Nephron progenitor cell (in vitro differentiated cells): Measurements from ENCODE around the gene FAM153A.
"Not testable (repeated sequence)": the region's sequence is repeated elsewhere in the genome, so short reads cannot be mapped to it uniquely, and the experiment has no call there.

Experiments used
- DNase-seq: peaks from one replicate; pipeline ENCODE4 v3.0.0; 2021
- H3K27ac Mint-ChIP-seq: 2 replicates; pipeline ENCODE4 v1.8.0; 2021; ENCODE audit warnings: mild to moderate bottlenecking, moderate library complexity, mixed read lengths
- H3K27me3 Mint-ChIP-seq: 2 replicates; pipeline ENCODE4 v1.8.0; 2021; ENCODE audit warnings: mild to moderate bottlenecking, low read depth, mixed read lengths; ENCODE audit not compliant: poor library complexity
- H3K36me3 Mint-ChIP-seq: 2 replicates; pipeline ENCODE4 v1.8.0; 2021; ENCODE audit warnings: low read depth, mixed read lengths
- H3K4me1 Mint-ChIP-seq: 2 replicates; pipeline ENCODE4 v1.8.0; 2021; ENCODE audit warnings: mixed read lengths
- H3K4me3 Mint-ChIP-seq: 2 replicates; pipeline ENCODE4 v1.8.0; 2021; ENCODE audit warnings: mild to moderate bottlenecking, moderate library complexity, mixed read lengths
- H3K9me3 Mint-ChIP-seq: 2 replicates; pipeline ENCODE4 v1.8.0; 2021; ENCODE audit warnings: mild to moderate bottlenecking, moderate library complexity, mixed read lengths

FAM153A gene

DNA sequence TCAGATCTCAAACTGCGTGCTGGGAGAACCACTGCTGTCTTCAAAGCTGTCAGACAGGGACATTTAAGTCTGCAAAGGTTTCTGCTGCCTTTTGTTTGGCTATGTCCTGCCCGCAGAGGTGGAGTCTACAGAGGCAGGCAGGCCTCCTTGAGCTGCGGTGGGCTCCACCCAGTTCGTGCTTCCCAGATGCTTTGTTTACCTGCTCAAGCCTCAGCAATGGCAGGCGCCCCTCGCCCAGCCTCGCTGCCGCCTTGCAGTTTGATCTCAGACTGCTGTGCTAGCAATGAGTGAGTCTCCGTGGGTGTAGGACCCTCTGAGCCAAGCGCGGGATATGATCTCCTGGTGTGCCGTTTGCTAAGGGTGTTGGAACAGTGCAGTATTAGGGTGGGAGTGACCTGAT lies 8.9 kb upstream of the FAM153A start:
- not testable (repeated sequence) for DNase-seq, H3K4me3 Mint-ChIP-seq, H3K9me3 Mint-ChIP-seq, H3K36me3 Mint-ChIP-seq, H3K27me3 Mint-ChIP-seq, H3K27ac Mint-ChIP-seq, H3K4me1 Mint-ChIP-seq

DNA sequence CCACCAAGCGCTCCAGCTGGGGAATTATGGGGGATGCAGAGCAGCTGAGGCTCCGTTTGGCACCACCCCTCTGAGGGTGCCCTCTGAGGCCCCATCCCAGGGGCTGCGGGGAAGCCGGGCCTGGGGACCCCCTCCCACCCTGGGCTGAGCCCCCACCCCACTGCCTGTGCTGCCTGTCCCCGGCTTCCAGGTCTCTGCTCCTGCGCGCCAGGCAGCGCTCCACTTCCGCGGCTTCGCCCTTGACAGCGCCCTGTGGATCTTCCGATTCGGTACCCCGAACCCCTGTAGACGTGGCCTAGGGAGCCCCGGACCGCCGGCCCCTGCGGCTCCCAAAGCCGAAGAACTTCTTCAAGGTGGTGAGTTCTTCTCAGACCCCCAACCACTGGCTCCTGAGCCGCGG lies 530 bp downstream of the FAM153A start:
- not testable (repeated sequence) for H3K27ac Mint-ChIP-seq, H3K4me3 Mint-ChIP-seq, H3K27me3 Mint-ChIP-seq, H3K36me3 Mint-ChIP-seq, DNase-seq, H3K9me3 Mint-ChIP-seq, H3K4me1 Mint-ChIP-seq

DNA sequence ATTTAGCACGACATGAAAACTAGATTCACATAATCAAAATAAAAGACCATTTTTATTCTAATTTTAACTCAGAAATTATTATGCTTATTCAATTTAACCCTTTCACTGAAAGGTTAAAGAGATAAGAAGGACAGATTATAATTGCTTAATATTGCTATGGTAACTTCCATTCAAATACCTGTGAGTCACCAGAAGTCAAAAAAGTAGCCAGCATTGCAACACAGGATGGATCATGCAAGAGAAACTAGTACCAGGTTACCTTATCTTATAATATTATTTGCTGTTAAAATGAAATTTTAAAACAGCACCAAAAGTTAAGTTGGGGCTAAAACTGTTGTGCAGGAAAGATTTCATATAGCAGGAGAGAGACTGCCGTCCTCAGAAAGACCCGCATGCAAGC lies 11.5 kb downstream of the FAM153A start:
- not testable (repeated sequence) for DNase-seq, H3K4me3 Mint-ChIP-seq, H3K27me3 Mint-ChIP-seq, H3K9me3 Mint-ChIP-seq, H3K4me1 Mint-ChIP-seq, H3K36me3 Mint-ChIP-seq, H3K27ac Mint-ChIP-seq

DNA sequence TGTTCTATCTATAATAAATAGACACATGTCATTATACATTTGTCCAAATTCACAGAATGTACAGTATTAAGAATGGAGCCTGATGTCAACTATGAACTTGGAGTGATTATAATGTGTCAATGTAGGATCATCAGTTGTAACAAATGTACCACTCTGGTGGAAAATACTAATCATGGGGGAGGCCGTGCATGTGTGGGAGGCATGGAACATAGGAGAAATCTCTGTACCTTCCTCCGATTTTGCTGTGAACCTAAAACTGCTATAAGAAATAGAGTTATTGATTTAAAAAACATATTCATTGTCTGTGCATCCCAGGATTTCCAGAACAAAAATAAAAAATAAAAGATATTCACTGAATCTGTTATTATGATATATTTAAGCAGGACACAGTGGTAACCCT lies 12.1 kb downstream of the FAM153A start:
- not testable (repeated sequence) for DNase-seq, H3K4me3 Mint-ChIP-seq, H3K27ac Mint-ChIP-seq, H3K4me1 Mint-ChIP-seq, H3K27me3 Mint-ChIP-seq, H3K9me3 Mint-ChIP-seq, H3K36me3 Mint-ChIP-seq

DNA sequence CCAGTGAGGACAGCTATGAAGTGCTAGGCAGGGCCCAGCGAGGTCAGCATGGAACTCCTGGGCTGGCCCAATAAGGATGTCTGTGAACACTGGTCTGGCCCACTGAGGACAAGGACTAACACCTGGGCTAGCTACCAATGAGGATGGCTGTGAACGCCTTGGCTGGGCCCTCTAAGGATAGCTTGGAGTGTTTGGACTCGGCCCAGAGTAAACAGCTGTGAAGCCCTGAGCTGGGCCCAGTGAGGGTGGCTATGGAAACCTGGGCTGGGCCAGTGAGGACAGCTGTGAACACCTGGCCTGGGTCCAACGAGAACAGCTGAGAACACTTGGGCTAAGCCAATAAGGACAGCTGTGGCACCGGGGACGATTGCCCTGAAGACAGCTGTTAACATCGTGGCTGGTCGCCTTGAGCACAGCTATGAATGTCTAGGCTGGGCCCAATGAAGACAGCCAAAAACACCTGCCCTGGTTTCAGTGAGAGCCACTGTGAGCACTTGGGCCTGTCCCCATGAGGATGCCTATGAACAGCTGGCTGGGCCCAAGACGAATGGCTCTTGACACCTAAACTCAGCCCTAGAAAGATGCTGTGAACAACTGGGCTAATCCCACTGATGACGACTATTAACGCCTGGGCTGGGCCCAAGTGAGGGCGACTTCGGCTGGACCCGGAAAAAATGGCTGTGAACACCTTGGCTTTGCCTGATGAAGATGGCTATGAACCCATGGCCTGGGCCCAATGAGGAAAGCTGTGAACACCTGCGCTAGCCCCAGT lies 18.8 kb downstream of the FAM153A start:
- H3K27me3 Mint-ChIP-seq, DNase-seq, H3K9me3 Mint-ChIP-seq, H3K27ac Mint-ChIP-seq, H3K36me3 Mint-ChIP-seq, H3K4me1 Mint-ChIP-seq, H3K4me3 Mint-ChIP-seq: not testable (repeated sequence)

DNA sequence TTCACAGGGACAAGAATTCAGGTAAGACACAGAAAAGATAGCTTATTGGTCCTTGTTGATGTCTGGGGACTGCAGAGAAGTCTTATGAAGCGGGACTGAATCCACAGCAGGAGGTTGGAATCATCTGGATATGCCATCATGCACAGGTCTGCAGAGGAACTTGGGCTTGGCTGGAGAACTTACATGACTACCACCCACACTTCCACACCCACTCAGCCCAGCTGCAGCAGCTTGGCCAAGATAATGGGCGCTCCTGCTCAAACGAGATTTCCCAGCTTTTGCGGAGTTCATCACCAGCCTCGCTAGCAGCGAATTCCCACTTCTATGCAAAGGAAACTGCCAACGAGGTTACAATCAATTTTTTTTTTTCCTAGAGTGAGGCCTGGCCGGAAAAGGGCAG lies 21.7 kb downstream of the FAM153A start:
- DNase-seq, H3K36me3 Mint-ChIP-seq, H3K27me3 Mint-ChIP-seq: not testable (repeated sequence)

DNA sequence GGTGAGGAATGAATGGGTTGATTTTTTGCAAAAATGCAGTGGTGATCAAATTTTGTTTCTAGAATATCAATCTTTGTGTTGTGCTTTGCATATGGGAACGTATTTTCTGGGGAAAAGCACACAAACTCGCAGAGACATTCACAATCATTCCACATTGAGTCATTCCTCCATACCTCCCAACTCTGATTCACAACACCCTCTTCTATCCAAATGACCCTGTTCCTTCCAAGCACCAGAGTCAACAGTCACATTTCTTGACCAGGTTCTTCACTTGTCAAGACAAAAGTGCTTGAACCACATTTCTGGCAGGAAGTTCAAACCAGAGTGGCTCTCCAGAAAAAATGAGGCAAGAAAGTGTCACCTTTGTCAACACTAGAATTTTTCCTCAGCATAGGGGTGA lies 35.3 kb downstream of the FAM153A start:
- not testable (repeated sequence) for H3K4me1 Mint-ChIP-seq, H3K9me3 Mint-ChIP-seq, H3K27ac Mint-ChIP-seq, H3K27me3 Mint-ChIP-seq, DNase-seq, H3K4me3 Mint-ChIP-seq, H3K36me3 Mint-ChIP-seq

More for the DNA sequence above, 21.7 kb downstream of the FAM153A start:
- not testable (repeated sequence) for H3K27ac Mint-ChIP-seq, H3K4me3 Mint-ChIP-seq, H3K4me1 Mint-ChIP-seq, H3K9me3 Mint-ChIP-seq

DNA sequence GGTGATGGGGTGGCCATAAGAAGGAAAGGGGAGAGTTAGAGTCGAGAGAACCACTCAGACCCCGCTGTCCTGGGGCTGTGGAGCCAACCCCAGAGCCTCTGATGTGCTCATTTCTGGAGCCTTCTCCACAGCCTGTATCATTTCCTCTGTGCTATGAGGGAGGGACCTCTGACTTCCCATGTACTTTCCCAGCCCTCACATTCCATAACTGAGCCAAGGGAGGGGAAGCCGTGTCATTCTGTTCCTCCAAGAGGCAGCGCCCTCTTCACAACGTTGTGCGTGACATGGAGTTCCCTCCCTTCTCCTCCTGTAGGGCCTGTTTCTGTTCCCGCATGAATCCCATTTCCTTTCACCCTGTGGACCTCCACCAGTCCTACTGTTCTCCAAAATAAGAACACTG lies 57.8 kb downstream of the FAM153A start:
- H3K36me3 Mint-ChIP-seq, result not testable (repeated sequence)

DNA sequence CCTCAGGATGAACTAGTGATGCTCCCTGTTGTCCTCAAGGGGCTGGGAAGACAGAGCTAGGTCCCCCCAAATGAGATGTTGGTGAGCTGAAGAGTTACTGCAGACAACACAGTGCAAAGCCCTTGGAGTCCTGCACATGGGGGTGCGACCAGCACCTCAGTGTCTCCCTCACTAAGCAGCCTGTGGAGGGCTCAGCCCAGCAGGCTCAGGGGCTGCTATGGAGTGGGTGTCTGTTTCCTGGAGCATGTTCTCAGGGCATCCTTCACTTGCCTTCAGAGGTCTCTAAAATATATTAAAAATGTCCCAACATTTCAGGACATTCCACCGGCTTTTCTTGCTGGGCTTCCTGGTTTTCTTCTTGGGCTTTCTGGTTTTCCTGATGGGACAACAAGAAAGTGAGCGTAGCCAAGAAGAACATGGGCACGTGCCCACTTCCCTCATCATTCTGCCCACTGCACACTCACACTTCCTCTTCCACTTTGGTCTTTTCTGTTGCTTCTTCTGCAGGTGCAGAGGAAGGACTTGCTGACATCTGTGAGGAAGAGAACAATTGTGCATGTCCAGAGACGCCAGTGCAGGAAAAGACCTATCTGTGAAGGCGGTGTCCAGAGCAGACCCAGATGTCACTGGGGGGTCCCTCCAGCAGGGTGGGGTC lies 58.7 kb downstream of the FAM153A start:
- not testable (repeated sequence) for H3K36me3 Mint-ChIP-seq, H3K4me3 Mint-ChIP-seq, H3K9me3 Mint-ChIP-seq, H3K27ac Mint-ChIP-seq, H3K27me3 Mint-ChIP-seq, DNase-seq, H3K4me1 Mint-ChIP-seq

More for the DNA sequence above, 57.8 kb downstream of the FAM153A start:
- H3K9me3 Mint-ChIP-seq, H3K27me3 Mint-ChIP-seq, DNase-seq, H3K4me3 Mint-ChIP-seq, H3K27ac Mint-ChIP-seq, H3K4me1 Mint-ChIP-seq: not testable (repeated sequence)

DNA sequence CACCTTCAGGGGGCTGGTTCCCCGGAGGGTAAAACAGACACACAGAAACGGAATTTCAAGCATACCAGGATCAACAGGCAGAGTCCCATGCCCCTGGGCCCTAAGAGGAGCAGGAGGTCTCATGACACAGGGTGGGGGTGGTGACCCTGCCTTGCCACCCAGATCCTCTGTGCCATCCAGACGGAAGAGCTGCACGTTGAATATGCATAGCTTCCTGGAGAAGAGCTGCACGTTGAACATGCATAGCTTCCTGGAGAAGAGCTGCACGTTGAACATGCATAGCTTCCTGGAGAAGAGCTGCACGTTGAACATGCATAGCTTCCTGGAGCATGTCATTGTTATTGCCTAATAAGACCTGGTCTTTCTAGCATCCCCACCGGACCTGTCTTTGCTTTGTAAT lies 59.9 kb downstream of the FAM153A start:
- H3K36me3 Mint-ChIP-seq, H3K4me1 Mint-ChIP-seq, DNase-seq, H3K9me3 Mint-ChIP-seq, H3K27ac Mint-ChIP-seq, H3K4me3 Mint-ChIP-seq, H3K27me3 Mint-ChIP-seq: not testable (repeated sequence)

DNA sequence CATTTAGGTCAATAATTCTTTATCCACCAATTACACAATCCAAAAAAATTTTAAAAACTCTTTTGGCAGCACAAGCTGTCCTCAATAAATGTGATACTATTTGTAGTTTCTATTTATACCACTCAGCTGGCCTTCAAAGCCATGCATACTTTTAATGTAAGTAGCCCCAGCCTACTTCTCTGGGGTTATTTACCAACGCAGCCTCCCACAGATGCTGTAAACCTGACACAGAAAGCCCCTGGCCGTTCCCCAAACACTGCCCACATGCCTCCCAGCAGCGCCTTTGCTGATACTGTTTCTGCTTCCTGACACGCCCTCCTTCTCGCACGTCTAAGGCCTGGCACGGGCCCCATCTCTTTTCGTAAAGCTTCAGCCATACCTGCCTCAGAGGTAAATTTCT lies 62.7 kb downstream of the FAM153A start:
- not testable (repeated sequence) for H3K4me3 Mint-ChIP-seq, H3K36me3 Mint-ChIP-seq, H3K9me3 Mint-ChIP-seq, H3K27ac Mint-ChIP-seq, DNase-seq, H3K4me1 Mint-ChIP-seq, H3K27me3 Mint-ChIP-seq

DNA sequence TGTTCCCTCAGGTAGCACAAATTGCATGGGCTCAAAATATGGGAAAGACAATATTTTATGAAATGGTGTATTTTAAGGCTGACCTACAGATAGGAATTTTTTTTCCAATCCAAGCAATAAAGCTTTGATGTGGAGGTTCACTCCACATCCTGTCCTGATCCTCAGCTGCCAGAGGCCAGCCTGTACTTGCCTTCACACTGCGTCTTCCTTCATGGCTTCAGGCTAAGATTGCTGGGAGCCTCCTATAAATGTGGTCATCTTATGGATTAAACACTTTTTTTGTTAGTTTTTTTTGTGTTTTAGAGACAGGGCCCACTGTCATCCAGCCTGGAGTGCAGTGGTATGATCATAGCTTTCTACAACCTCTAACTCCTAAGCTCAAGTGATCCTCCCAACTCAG lies 67.3 kb downstream of the FAM153A start:
- H3K27ac Mint-ChIP-seq, H3K9me3 Mint-ChIP-seq: not testable (repeated sequence)

DNA sequence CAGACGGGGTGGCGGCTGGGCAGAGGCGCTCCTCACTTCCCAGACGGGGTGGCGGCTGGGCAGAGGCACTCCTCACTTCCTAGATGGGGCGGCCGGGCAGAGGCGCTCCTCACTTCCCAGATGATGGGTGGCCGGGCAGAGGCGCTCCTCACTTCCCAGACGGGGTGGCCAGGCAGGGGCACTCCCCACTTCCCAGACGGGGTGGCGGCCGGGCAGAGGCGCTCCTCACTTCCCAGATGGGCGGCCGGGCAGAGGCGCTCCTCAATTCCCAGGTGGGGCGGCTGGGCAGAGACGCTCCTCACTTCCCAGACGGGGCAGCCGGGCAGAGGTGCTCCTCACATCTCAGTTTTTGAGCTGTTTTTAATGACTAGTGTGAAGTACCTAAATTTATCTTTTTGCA lies 86.6 kb downstream of the FAM153A start:
- not testable (repeated sequence) for DNase-seq, H3K9me3 Mint-ChIP-seq, H3K4me1 Mint-ChIP-seq, H3K27ac Mint-ChIP-seq, H3K4me3 Mint-ChIP-seq, H3K36me3 Mint-ChIP-seq
- peaks cover 14% of the 10 kb centered on the region for H3K27me3 Mint-ChIP-seq

More for the DNA sequence above, 67.3 kb downstream of the FAM153A start:
- peaks cover 12% of the 10 kb centered on the region for H3K27me3 Mint-ChIP-seq
- not testable (repeated sequence) for H3K36me3 Mint-ChIP-seq, DNase-seq, H3K4me3 Mint-ChIP-seq, H3K4me1 Mint-ChIP-seq

DNA sequence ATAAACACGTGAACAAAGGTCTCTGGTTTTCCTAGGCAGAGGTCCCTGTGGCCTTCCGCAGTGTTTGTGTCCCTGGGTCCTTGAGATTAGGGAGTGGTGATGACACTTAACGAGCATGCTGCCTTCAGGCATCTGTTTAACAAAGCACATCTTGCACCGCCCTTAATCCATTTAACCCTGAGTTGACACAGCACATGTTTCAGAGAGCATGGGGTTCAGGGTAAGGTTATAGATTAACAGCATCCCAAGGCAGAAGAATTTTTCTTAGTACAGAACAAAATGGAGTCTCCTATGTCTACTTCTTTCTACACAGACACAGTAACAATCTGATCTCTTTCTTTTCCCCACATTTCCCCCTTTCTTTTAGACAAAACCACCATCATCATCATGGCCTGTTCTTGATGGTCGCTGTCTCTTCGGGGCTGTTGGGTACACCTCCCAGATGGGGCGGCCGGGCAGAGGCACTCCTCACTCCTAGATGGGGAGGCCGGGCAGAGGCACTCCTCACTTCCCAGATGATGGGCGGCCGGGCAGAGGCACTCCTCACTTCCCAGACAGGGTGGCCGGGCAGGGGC lies 87.3 kb downstream of the FAM153A start:
- not testable (repeated sequence) for DNase-seq, H3K36me3 Mint-ChIP-seq, H3K4me1 Mint-ChIP-seq, H3K9me3 Mint-ChIP-seq, H3K4me3 Mint-ChIP-seq, H3K27ac Mint-ChIP-seq
- peaks cover 11% of the 10 kb centered on the region for H3K27me3 Mint-ChIP-seq

DNA sequence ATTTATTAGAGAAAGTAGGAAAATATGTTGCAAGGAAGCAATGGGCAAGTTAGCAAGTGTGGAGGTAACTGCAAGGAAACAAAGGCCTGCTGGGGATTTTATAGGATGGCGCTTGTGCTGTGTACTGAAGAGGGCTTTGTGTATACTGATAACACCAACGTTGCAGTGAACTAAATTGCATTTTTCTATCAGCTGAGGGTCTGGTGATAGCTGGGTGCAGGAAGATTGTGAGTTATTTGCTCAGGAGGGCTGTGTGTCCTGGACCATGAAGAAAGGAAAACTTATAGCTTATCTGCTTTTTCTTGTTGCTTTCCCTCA lies 88.2 kb downstream of the FAM153A start:
- H3K9me3 Mint-ChIP-seq, H3K4me1 Mint-ChIP-seq, DNase-seq, H3K27me3 Mint-ChIP-seq, H3K27ac Mint-ChIP-seq, H3K36me3 Mint-ChIP-seq, H3K4me3 Mint-ChIP-seq: not testable (repeated sequence)
